ENCODE data around the gene KRTAP2-2. TPM values are rescaled to one million over a fixed set of nuclear protein-coding genes. Genes with fewer than 3 reads are reported as not detected.

Gene KRTAP2-2
- polyA plus RNA-seq, 1 of the 3 experiments (the other 2 are of a cell fraction) = not detected

- Histone ChIP-seq H3K9me2 (no peaks in the 10 kb centered on the region; the same call in 1 of the 2 replicates), H3K4me1 (ENCODE audit: control insufficient read depth in 1 of 2, insufficient read depth in 2 of 2, low read depth in 1 of 2, low read length in 1 of 2) (no peaks in the 10 kb centered on the region), H3K9ac (no peak overlapping the region), H3K9me3 (no peaks in the 10 kb centered on the region), H4K20me1 (ENCODE audit: insufficient read depth) (no peaks in the 10 kb centered on the region), H3K36me3 (replicated peaks in 1 of 2; ENCODE audit: control insufficient read depth in 1 of 2, insufficient read depth in 2 of 2, low read length in 1 of 2) (no peaks in the 10 kb centered on the region), H3K4me3 (ENCODE audit: low read depth in 2 of 2, low read length in 1 of 2) (no peak overlapping the region), H3K27ac (ENCODE audit: low read depth in 2 of 2, low read length in 1 of 2) (no peak overlapping the region), H3K4me2 (no peak overlapping the region), H3K79me2 (ENCODE audit: insufficient read depth) (no peaks in the 10 kb centered on the region), H2AFZ (ENCODE audit: low read depth) (no peak overlapping the region), H3K27me3 (ENCODE audit: insufficient read depth) (no peaks in the 10 kb centered on the region), H3F3A (replicated peaks; ENCODE audit: insufficient read depth) (no peaks in the 10 kb centered on the region)
- CTCF ChIA-PET = no interaction called here
- no peak for TF ChIP-seq YY1 (IDR thresholded peaks at IDR 0.05; ENCODE audit: low read depth)
- no peak for TF ChIP-seq RCOR1 (IDR thresholded peaks at IDR 0.05; ENCODE audit: low read length)
- TF ChIP-seq EZH2phosphoT487 (IDR thresholded peaks at IDR 0.05; ENCODE audit: borderline replicate concordance, low read depth) = no peak
- TF ChIP-seq CHD2 (IDR thresholded peaks at IDR 0.05; ENCODE audit: low read length, partially characterized antibody) = no peak
- TF ChIP-seq RAD21 (IDR thresholded peaks at IDR 0.05; ENCODE audit: low read length) = no peak
- TF ChIP-seq NFIC (IDR thresholded peaks at IDR 0.05; ENCODE audit: borderline replicate concordance) = no peak
- no peak for TF ChIP-seq MAX (IDR thresholded peaks at IDR 0.05; ENCODE audit: low read depth)
- TF ChIP-seq FOSL2 (IDR thresholded peaks at IDR 0.05; ENCODE audit: borderline replicate concordance, low read depth) = no peak
- TF ChIP-seq, protein P1, sequence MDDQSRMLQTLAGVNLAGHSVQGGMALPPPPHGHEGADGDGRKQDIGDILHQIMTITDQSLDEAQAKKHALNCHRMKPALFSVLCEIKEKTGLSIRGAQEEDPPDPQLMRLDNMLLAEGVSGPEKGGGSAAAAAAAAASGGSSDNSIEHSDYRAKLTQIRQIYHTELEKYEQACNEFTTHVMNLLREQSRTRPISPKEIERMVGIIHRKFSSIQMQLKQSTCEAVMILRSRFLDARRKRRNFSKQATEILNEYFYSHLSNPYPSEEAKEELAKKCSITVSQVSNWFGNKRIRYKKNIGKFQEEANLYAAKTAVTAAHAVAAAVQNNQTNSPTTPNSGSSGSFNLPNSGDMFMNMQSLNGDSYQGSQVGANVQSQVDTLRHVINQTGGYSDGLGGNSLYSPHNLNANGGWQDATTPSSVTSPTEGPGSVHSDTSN (IDR thresholded peaks at IDR 0.05) = no peak
- TF ChIP-seq RXRA (IDR thresholded peaks at IDR 0.05; ENCODE audit: borderline replicate concordance, low read depth) = no peak
- TF ChIP-seq TEAD4 (IDR thresholded peaks at IDR 0.05; ENCODE audit: borderline replicate concordance, insufficient read depth) = no peak
- 41% methylated on average over 3 of the region's 3 CpGs for WGBS (ENCODE audit: low lambda C conversion rate)
- DNase-seq = no peak
- POLR2A ChIA-PET = no interaction called here
Measured at GRCh38 chr17:41069031-41069430, 14.0 kb upstream of the KRTAP2-2 start.

- H3K9ac ChIP-seq = no peak overlapping the region
- no peaks in the 10 kb centered on the region for H3K9me3 ChIP-seq
- no peaks in the 10 kb centered on the region for H3K27me3 ChIP-seq (ENCODE audit: insufficient read depth)
- no peaks in the 10 kb centered on the region for H3K79me2 ChIP-seq (ENCODE audit: insufficient read depth)
- no peaks in the 10 kb centered on the region for H3K36me3 ChIP-seq (replicated peaks in 1 of 2; ENCODE audit: control insufficient read depth in 1 of 2, insufficient read depth in 2 of 2, low read length in 1 of 2)
- H2AFZ ChIP-seq (ENCODE audit: low read depth) = no peak overlapping the region
- ChIA-PET POLR2A (no interaction called here), CTCF (no interaction called here)
- H3K9me2 ChIP-seq = no peaks in the 10 kb centered on the region
- peaks cover 0 to 8% of the 10 kb centered on the region in 2 experiments; a peak in 1 of 4 replicates for H3K4me1 ChIP-seq (ENCODE audit: control insufficient read depth in 1 of 2, insufficient read depth in 2 of 2, low read depth in 1 of 2, low read length in 1 of 2)
- H3K27ac ChIP-seq (ENCODE audit: low read depth in 2 of 2, low read length in 1 of 2) = no peak overlapping the region
- TF ChIP-seq MEF2A (IDR thresholded peaks at IDR 0.05; ENCODE audit: borderline replicate concordance, low read depth) (no peak), YY1 (IDR thresholded peaks at IDR 0.05; ENCODE audit: low read depth) (no peak), ELF1 (IDR thresholded peaks at IDR 0.05) (no peak), EZH2phosphoT487 (IDR thresholded peaks at IDR 0.05; ENCODE audit: borderline replicate concordance, low read depth) (no peak), MAX (IDR thresholded peaks at IDR 0.05; ENCODE audit: low read depth) (no peak), FOXJ3 (CRISPR knock-in tag; IDR thresholded peaks at IDR 0.05) (no peak)
- TF ChIP-seq, protein P2, sequence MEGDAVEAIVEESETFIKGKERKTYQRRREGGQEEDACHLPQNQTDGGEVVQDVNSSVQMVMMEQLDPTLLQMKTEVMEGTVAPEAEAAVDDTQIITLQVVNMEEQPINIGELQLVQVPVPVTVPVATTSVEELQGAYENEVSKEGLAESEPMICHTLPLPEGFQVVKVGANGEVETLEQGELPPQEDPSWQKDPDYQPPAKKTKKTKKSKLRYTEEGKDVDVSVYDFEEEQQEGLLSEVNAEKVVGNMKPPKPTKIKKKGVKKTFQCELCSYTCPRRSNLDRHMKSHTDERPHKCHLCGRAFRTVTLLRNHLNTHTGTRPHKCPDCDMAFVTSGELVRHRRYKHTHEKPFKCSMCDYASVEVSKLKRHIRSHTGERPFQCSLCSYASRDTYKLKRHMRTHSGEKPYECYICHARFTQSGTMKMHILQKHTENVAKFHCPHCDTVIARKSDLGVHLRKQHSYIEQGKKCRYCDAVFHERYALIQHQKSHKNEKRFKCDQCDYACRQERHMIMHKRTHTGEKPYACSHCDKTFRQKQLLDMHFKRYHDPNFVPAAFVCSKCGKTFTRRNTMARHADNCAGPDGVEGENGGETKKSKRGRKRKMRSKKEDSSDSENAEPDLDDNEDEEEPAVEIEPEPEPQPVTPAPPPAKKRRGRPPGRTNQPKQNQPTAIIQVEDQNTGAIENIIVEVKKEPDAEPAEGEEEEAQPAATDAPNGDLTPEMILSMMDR (IDR thresholded peaks at IDR 0.05) = no peak
- TF ChIP-seq, protein P3, sequence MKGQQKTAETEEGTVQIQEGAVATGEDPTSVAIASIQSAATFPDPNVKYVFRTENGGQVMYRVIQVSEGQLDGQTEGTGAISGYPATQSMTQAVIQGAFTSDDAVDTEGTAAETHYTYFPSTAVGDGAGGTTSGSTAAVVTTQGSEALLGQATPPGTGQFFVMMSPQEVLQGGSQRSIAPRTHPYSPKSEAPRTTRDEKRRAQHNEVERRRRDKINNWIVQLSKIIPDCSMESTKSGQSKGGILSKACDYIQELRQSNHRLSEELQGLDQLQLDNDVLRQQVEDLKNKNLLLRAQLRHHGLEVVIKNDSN (IDR thresholded peaks at IDR 0.05; ENCODE audit: borderline replicate concordance, low read depth) = no peak
- no peak overlapping the region for H3K4me3 ChIP-seq (ENCODE audit: low read depth in 2 of 2, low read length in 1 of 2)
- no peaks in the 10 kb centered on the region for H4K20me1 ChIP-seq (ENCODE audit: insufficient read depth)
- no peak overlapping the region for H3K4me2 ChIP-seq
- DNase-seq = no peak
- no peaks in the 10 kb centered on the region for H3F3A ChIP-seq (replicated peaks; ENCODE audit: insufficient read depth)
Measured at GRCh38 chr17:41067281-41067680, 12.3 kb upstream of the KRTAP2-2 start.
